Mucosa of stomach (tissue), 1 donor: ENCODE results near the gene MRPS23.

Experiments used
- H3K27me3 ChIP-seq: one replicate; pipeline ENCODE4 v1.7.0; 2013; ENCODE audit warnings: mild to moderate bottlenecking, low read length; ENCODE audit not compliant: control insufficient read depth, insufficient read depth
- H3K36me3 ChIP-seq: one replicate; pipeline ENCODE4 v1.7.0; 2013; ENCODE audit warnings: low read length; ENCODE audit not compliant: control insufficient read depth, insufficient read depth
- H3K4me1 ChIP-seq: one replicate; pipeline ENCODE4 v1.7.0; 2013; ENCODE audit warnings: mild to moderate bottlenecking, low read length; ENCODE audit not compliant: control insufficient read depth, insufficient read depth
- H3K4me3 ChIP-seq: one replicate; pipeline ENCODE4 v1.7.0; 2013; ENCODE audit warnings: low read length
- H3K9ac ChIP-seq: one replicate; pipeline ENCODE4 v1.7.0; 2013; ENCODE audit warnings: mild to moderate bottlenecking, low read length, moderate library complexity
- H3K9me3 ChIP-seq: one replicate; pipeline ENCODE4 v1.7.0; 2013; ENCODE audit warnings: mild to moderate bottlenecking, low read length, moderate library complexity; ENCODE audit not compliant: control insufficient read depth
- donor health status: Pancreatic carcinoma.

MRPS23 gene

GRCh38 chr17:57868007-57868909 lies 18.4 kb upstream of the MRPS23 start:
- Histone ChIP-seq H3K9me3 (no peaks in the 10 kb centered on the region), H3K36me3 (peaks cover 9% of the 10 kb centered on the region), H3K4me1 (peaks cover 25% of the 10 kb centered on the region), H3K4me3 (no peak overlapping the region), H3K27me3 (no peaks in the 10 kb centered on the region), H3K9ac (no peak overlapping the region)

GRCh38 chr17:57867126-57867525 lies 17.3 kb upstream of the MRPS23 start:
- no peaks in the 10 kb centered on the region for H3K27me3 ChIP-seq
- H3K9ac ChIP-seq = no peak overlapping the region
- peaks cover 27% of the 10 kb centered on the region for H3K4me1 ChIP-seq
- peaks cover 2% of the 10 kb centered on the region for H3K36me3 ChIP-seq
- H3K4me3 ChIP-seq = no peak overlapping the region
- H3K9me3 ChIP-seq = no peaks in the 10 kb centered on the region

DNA sequence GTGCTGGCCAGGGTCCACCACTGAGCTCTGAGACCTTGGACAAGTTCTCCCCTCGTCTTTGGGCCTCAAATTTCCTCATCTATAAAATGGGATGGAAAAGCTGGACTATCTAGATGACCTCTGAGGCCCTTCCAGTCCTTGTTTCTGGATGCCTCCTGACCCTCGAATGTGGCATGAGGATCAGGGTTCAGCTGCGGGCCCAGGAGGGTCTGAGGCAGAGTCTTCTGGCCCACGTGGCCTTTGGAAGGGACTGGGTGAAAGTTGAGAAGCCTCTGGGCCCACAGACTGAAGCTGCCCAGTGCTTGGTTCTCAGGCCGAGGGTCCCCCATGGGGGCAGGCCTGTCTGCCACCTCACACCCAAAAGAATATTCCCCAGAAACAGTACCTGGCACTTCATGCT lies 16.9 kb upstream of the MRPS23 start:
- Histone ChIP-seq H3K4me3 (no peak overlapping the region), H3K36me3 (no peaks in the 10 kb centered on the region), H3K9ac (no peak overlapping the region), H3K9me3 (no peaks in the 10 kb centered on the region), H3K27me3 (no peaks in the 10 kb centered on the region), H3K4me1 (peaks cover 29% of the 10 kb centered on the region)

- no peaks in the 10 kb centered on the region for H3K27me3 ChIP-seq
- H3K9me3 ChIP-seq = no peaks in the 10 kb centered on the region
- peaks cover 31% of the 10 kb centered on the region for H3K4me1 ChIP-seq
- H3K4me3 ChIP-seq = no peak overlapping the region
- no peaks in the 10 kb centered on the region for H3K36me3 ChIP-seq
- no peak overlapping the region for H3K9ac ChIP-seq
These were observed 16.5 kb upstream of the MRPS23 start for GRCh38 chr17:57866319-57866718.

- H3K4me3 ChIP-seq = no peak overlapping the region
- no peaks in the 10 kb centered on the region for H3K36me3 ChIP-seq
- H3K9ac ChIP-seq = no peak overlapping the region
- H3K4me1 ChIP-seq = peaks cover 39% of the 10 kb centered on the region
- H3K9me3 ChIP-seq = no peaks in the 10 kb centered on the region
- no peaks in the 10 kb centered on the region for H3K27me3 ChIP-seq
These were observed 14.4 kb upstream of the MRPS23 start for GRCh38 chr17:57864273-57864672.

- no peak overlapping the region for H3K9ac ChIP-seq
- peaks cover 26% of the 10 kb centered on the region for H3K4me1 ChIP-seq
- no peak overlapping the region for H3K4me3 ChIP-seq
These were observed 13.1 kb upstream of the MRPS23 start for GRCh38 chr17:57862694-57863667.

GRCh38 chr17:57861790-57862693 lies 12.2 kb upstream of the MRPS23 start:
- peak overlapping the region; percentile 49 for H3K9ac ChIP-seq

More at GRCh38 chr17:57862694-57863667, 13.1 kb upstream of the MRPS23 start:
- Histone ChIP-seq H3K9me3 (no peaks in the 10 kb centered on the region), H3K36me3 (no peaks in the 10 kb centered on the region), H3K27me3 (no peaks in the 10 kb centered on the region)

GRCh38 chr17:57861000-57861789 lies 11.4 kb upstream of the MRPS23 start:
- H3K9me3 ChIP-seq = no peaks in the 10 kb centered on the region
- peak overlapping the region; percentile 49 for H3K9ac ChIP-seq
- no peaks in the 10 kb centered on the region for H3K36me3 ChIP-seq
- no peaks in the 10 kb centered on the region for H3K27me3 ChIP-seq
- no peak overlapping the region for H3K4me3 ChIP-seq
- peaks cover 19% of the 10 kb centered on the region for H3K4me1 ChIP-seq

More at GRCh38 chr17:57861790-57862693, 12.2 kb upstream of the MRPS23 start:
- Histone ChIP-seq H3K4me3 (no peak overlapping the region), H3K27me3 (no peaks in the 10 kb centered on the region), H3K4me1 (peaks cover 19% of the 10 kb centered on the region), H3K36me3 (no peaks in the 10 kb centered on the region), H3K9me3 (no peaks in the 10 kb centered on the region)

GRCh38 chr17:57860414-57860999 lies 10.7 kb upstream of the MRPS23 start:
- Histone ChIP-seq H3K4me3 (no peak overlapping the region), H3K9ac (peak overlapping the region; percentile 49), H3K27me3 (no peaks in the 10 kb centered on the region), H3K9me3 (no peaks in the 10 kb centered on the region), H3K36me3 (no peaks in the 10 kb centered on the region), H3K4me1 (peaks cover 19% of the 10 kb centered on the region)

- H3K36me3 ChIP-seq = no peaks in the 10 kb centered on the region
These were observed 10.0 kb upstream of the MRPS23 start for GRCh38 chr17:57859601-57860413.

More at GRCh38 chr17:57859601-57860413, 10.0 kb upstream of the MRPS23 start:
- peaks cover 19% of the 10 kb centered on the region for H3K4me1 ChIP-seq
- no peaks in the 10 kb centered on the region for H3K9me3 ChIP-seq
- no peak overlapping the region for H3K4me3 ChIP-seq
- H3K27me3 ChIP-seq = no peaks in the 10 kb centered on the region
- H3K9ac ChIP-seq = no peak overlapping the region
